Activated CD4-positive, alpha-beta T cell treated with anti-CD3 and anti-CD28 coated beads for 36 hours (primary cell): ENCODE data around the gene SCGB1A1. TPM values are rescaled to one million over a fixed set of nuclear protein-coding genes. Genes with fewer than 3 reads are reported as not detected.

Source experiments
- ATAC-seq: fragments of 200-7000 bp; cut with Tn5 transposase; one replicate; pipeline ENCODE4 v1.10.0; 2021; ENCODE audit warnings: mild to moderate bottlenecking, moderate library complexity
- CTCF ChIA-PET: fragments of 350-600 bp; sonication (Branson Sonifier 250); formaldehyde crosslinking; loops from one replicate; lab custom pipeline; 2021; ENCODE audit warnings: antibody characterized with exemption; lab: Charles Lee
- POLR2A ChIA-PET: fragments of 350-600 bp; sonication (Branson Sonifier 250); formaldehyde crosslinking; loops from one replicate; lab custom pipeline; 2021; ENCODE audit warnings: antibody characterized with exemption, inconsistent platforms; lab: Charles Lee
- DNase-seq: peaks from one replicate; pipeline ENCODE4 v3.0.0-alpha.2; 2020
- H3K27ac Mint-ChIP-seq: one replicate; pipeline ENCODE4 v1.8.0; 2021; ENCODE audit warnings: mixed read lengths
- H3K27me3 Mint-ChIP-seq: one replicate; pipeline ENCODE4 v1.8.0; 2021; ENCODE audit warnings: mixed read lengths
- H3K36me3 Mint-ChIP-seq: one replicate; pipeline ENCODE4 v1.8.0; 2021; ENCODE audit warnings: low read depth, mixed read lengths
- H3K4me1 Mint-ChIP-seq: one replicate; pipeline ENCODE4 v1.8.0; 2021; ENCODE audit warnings: mixed read lengths
- H3K4me3 Mint-ChIP-seq: one replicate; pipeline ENCODE4 v1.8.0; 2021; ENCODE audit warnings: mild to moderate bottlenecking, moderate library complexity, mixed read lengths
- H3K9me3 Mint-ChIP-seq: one replicate; pipeline ENCODE4 v1.8.0; 2021; ENCODE audit warnings: low read depth, mixed read lengths
- intact Hi-C, 2 experiments: fragments of 100-400 bp; cut with DNase I in 1 of 2; cut with micrococcal nuclease in 1 of 2; formaldehyde crosslinking; loops; one replicate each; pipeline versions ENCODE4 v1.14.2 to v1.15.1; 2022 to 2024; cut with DNase I, micrococcal nuclease
- total RNA-seq, 2 experiments: library from RNA; stranded (reverse); gene quantifications; one replicate each; pipeline ENCODE4 v1.2.3, GENCODE V29; 2021

The SCGB1A1 gene
- total RNA-seq, 2 experiments from 2014 or later = not detected

- ChIA-PET POLR2A (no interaction called here), CTCF (interaction anchor here (0.6 to 2.3 kb wide), 3 partner anchors 20 to 145 kb away, joined by 3 to 8 read pairs (median 3); no protein-coding TSS in a partner anchor)
- no peak overlapping the region for H3K4me3 Mint-ChIP-seq
- peaks cover 26% of the 10 kb centered on the region for H3K4me1 Mint-ChIP-seq
- H3K9me3 Mint-ChIP-seq = no peaks in the 10 kb centered on the region
- H3K27me3 Mint-ChIP-seq = no peaks in the 10 kb centered on the region
- intact Hi-C loops = loop anchor here (10.0 kb wide), 2 partner anchors 296 to 466 kb away; no protein-coding TSS in a partner anchor
- ATAC-seq = no peak
- H3K36me3 Mint-ChIP-seq = no peaks in the 10 kb centered on the region
- no peak for DNase-seq
- H3K27ac Mint-ChIP-seq = no peak overlapping the region
Measured at GRCh38 chr11:62398011-62398994, 20.5 kb upstream of the SCGB1A1 start.

GRCh38 chr11:62399172-62399877 lies 19.5 kb upstream of the SCGB1A1 start:
- DNase-seq = no peak
- Mint-ChIP-seq H3K4me1 (peaks cover 25% of the 10 kb centered on the region), H3K9me3 (no peaks in the 10 kb centered on the region), H3K27ac (no peak overlapping the region), H3K36me3 (no peaks in the 10 kb centered on the region), H3K4me3 (no peak overlapping the region), H3K27me3 (no peaks in the 10 kb centered on the region)
- no peak for ATAC-seq
- ChIA-PET POLR2A (no interaction called here), CTCF (interaction anchor here (0.9 to 2.3 kb wide), 2 partner anchors 21 to 144 kb away, joined by 3 to 8 read pairs; no protein-coding TSS in a partner anchor)
- intact Hi-C loops = loop anchor here (10.0 kb wide), 2 partner anchors 295 to 465 kb away; no protein-coding TSS in a partner anchor

GRCh38 chr11:62399878-62400266 lies 19.0 kb upstream of the SCGB1A1 start:
- H3K36me3 Mint-ChIP-seq = no peaks in the 10 kb centered on the region
- H3K27me3 Mint-ChIP-seq = no peaks in the 10 kb centered on the region
- no peaks in the 10 kb centered on the region for H3K9me3 Mint-ChIP-seq
- H3K27ac Mint-ChIP-seq = no peak overlapping the region
- ATAC-seq = no peak
- H3K4me1 Mint-ChIP-seq = peaks cover 25% of the 10 kb centered on the region
- ChIA-PET POLR2A (no interaction called here), CTCF (interaction anchor here (0.6 to 2.3 kb wide), 2 partner anchors 18 to 143 kb away, joined by 3 to 8 read pairs; no protein-coding TSS in a partner anchor)
- no peak for DNase-seq
- intact Hi-C loops = loop anchor here (10.0 kb wide), 2 partner anchors 295 to 465 kb away; no protein-coding TSS in a partner anchor
- no peak overlapping the region for H3K4me3 Mint-ChIP-seq

- CTCF ChIA-PET = interaction anchor here (0.6 to 2.3 kb wide), 4 partner anchors 9 to 143 kb away, joined by 3 to 8 read pairs (median 3); no protein-coding TSS in a partner anchor
- intact Hi-C loops = no loop called here
- ATAC-seq = no peak
- H3K9me3 Mint-ChIP-seq = no peaks in the 10 kb centered on the region
- H3K36me3 Mint-ChIP-seq = no peaks in the 10 kb centered on the region
- POLR2A ChIA-PET = no interaction called here
- H3K4me3 Mint-ChIP-seq = no peak overlapping the region
- peaks cover 23% of the 10 kb centered on the region for H3K4me1 Mint-ChIP-seq
- no peak overlapping the region for H3K27ac Mint-ChIP-seq
- no peaks in the 10 kb centered on the region for H3K27me3 Mint-ChIP-seq
- DNase-seq = no peak
Measured at GRCh38 chr11:62400281-62400680, 18.6 kb upstream of the SCGB1A1 start.

GRCh38 chr11:62400760-62401159 lies 18.1 kb upstream of the SCGB1A1 start:
- H3K27me3 Mint-ChIP-seq = no peaks in the 10 kb centered on the region
- H3K4me3 Mint-ChIP-seq = no peak overlapping the region
- no peaks in the 10 kb centered on the region for H3K9me3 Mint-ChIP-seq
- no peak overlapping the region for H3K27ac Mint-ChIP-seq
- no peak for DNase-seq
- intact Hi-C loops = no loop called here
- no peak for ATAC-seq
- H3K4me1 Mint-ChIP-seq = peaks cover 23% of the 10 kb centered on the region
- CTCF ChIA-PET = interaction anchor here (0.5 to 2.3 kb wide), 5 partner anchors 10 to 1216 kb away, joined by 3 to 8 read pairs (median 3); no protein-coding TSS in a partner anchor
- H3K36me3 Mint-ChIP-seq = no peaks in the 10 kb centered on the region
- POLR2A ChIA-PET = no interaction called here

- ATAC-seq (no peak), DNase-seq (no peak)
- Mint-ChIP-seq H3K27me3 (no peaks in the 10 kb centered on the region), H3K4me1 (peaks cover 23% of the 10 kb centered on the region), H3K9me3 (no peaks in the 10 kb centered on the region), H3K36me3 (no peaks in the 10 kb centered on the region), H3K4me3 (peak overlapping the region; percentile 62), H3K27ac (peak overlapping the region; percentile 73)
- CTCF ChIA-PET = interaction anchor here (0.5 to 1.3 kb wide), 5 partner anchors 8 to 1216 kb away, joined by 3 to 5 read pairs (median 4); no protein-coding TSS in a partner anchor
- intact Hi-C loops = no loop called here
- POLR2A ChIA-PET = no interaction called here
Measured at GRCh38 chr11:62401356-62401755, 17.5 kb upstream of the SCGB1A1 start.

- Mint-ChIP-seq H3K36me3 (no peaks in the 10 kb centered on the region), H3K9me3 (no peaks in the 10 kb centered on the region), H3K4me1 (peaks cover 23% of the 10 kb centered on the region), H3K27me3 (no peaks in the 10 kb centered on the region), H3K4me3 (peak overlapping the region; percentile 62), H3K27ac (peak overlapping the region; percentile 73)
- ChIA-PET CTCF (interaction anchor here (0.9 to 1.3 kb wide), 2 partner anchors 9 to 142 kb away, joined by 4 read pairs; no protein-coding TSS in a partner anchor), POLR2A (no interaction called here)
- no peak for DNase-seq
- intact Hi-C loops = no loop called here
- peak; percentile 37 for ATAC-seq
Measured at GRCh38 chr11:62401811-62402210, 17.0 kb upstream of the SCGB1A1 start.

- Mint-ChIP-seq H3K27ac (peak overlapping the region; percentile 73), H3K4me3 (peak overlapping the region; percentile 62), H3K36me3 (no peaks in the 10 kb centered on the region), H3K4me1 (peaks cover 23% of the 10 kb centered on the region), H3K27me3 (no peaks in the 10 kb centered on the region), H3K9me3 (no peaks in the 10 kb centered on the region)
- ChIA-PET POLR2A (no interaction called here), CTCF (interaction anchor here (0.9 to 1.3 kb wide), 2 partner anchors 10 to 141 kb away, joined by 4 read pairs; no protein-coding TSS in a partner anchor)
- intact Hi-C loops = no loop called here
- DNase-seq (peak; percentile 50), ATAC-seq (peak; percentile 89)
Measured at GRCh38 chr11:62402226-62402959, 16.4 kb upstream of the SCGB1A1 start.

GRCh38 chr11:62402960-62403730 lies 15.7 kb upstream of the SCGB1A1 start:
- ChIA-PET POLR2A (interaction anchor here (0.7 kb wide), 1 partner anchor 38 kb away, joined by 5 read pairs; no protein-coding TSS in a partner anchor), CTCF (interaction anchor here (1.2 to 1.6 kb wide), 2 partner anchors 9 to 21 kb away, joined by 3 to 5 read pairs; no protein-coding TSS in a partner anchor)
- H3K36me3 Mint-ChIP-seq = no peaks in the 10 kb centered on the region
- no peak for ATAC-seq
- H3K4me1 Mint-ChIP-seq = peaks cover 23% of the 10 kb centered on the region
- no peak for DNase-seq
- intact Hi-C loops = no loop called here
- H3K27ac Mint-ChIP-seq = peak overlapping the region; percentile 73
- H3K9me3 Mint-ChIP-seq = no peaks in the 10 kb centered on the region
- H3K4me3 Mint-ChIP-seq = no peak overlapping the region
- H3K27me3 Mint-ChIP-seq = no peaks in the 10 kb centered on the region

GRCh38 chr11:62404435-62404834 lies 14.4 kb upstream of the SCGB1A1 start:
- DNase-seq (no peak), ATAC-seq (no peak)
- Mint-ChIP-seq H3K4me1 (peaks cover 21% of the 10 kb centered on the region), H3K4me3 (no peak overlapping the region), H3K27ac (no peak overlapping the region), H3K27me3 (no peaks in the 10 kb centered on the region), H3K36me3 (no peaks in the 10 kb centered on the region), H3K9me3 (no peaks in the 10 kb centered on the region)
- ChIA-PET POLR2A (no interaction called here), CTCF (interaction anchor here (1.0 to 1.6 kb wide), 3 partner anchors 10 to 66 kb away, joined by 3 to 5 read pairs (median 3); no protein-coding TSS in a partner anchor)
- intact Hi-C loops = no loop called here
